Heart right ventricle (tissue), 16 donors: ENCODE measurements around the gene STRN3. TPM values are rescaled to one million over a fixed set of nuclear protein-coding genes. Genes with fewer than 3 reads are reported as not detected.

Experiments
- ATAC-seq, 8 donors: fragments of 200-7000 bp; cut with Tn5 transposase; one replicate each; pipeline ENCODE4 v1.9.1; 2020; ENCODE audit warnings: mild to moderate bottlenecking in 8 of 8, moderate library complexity in 8 of 8, moderate number of reproducible peaks in 1 of 8
- DNase-seq, 2 donors: peaks; one replicate each; pipeline ENCODE4 v3.0.0-alpha.2; 2020
- H3K27ac ChIP-seq, 10 donors: fragments of 200-600 bp; sonication (generic) in 2 of 10; one replicate each; pipeline versions ENCODE4 v1.5.0 to v1.8.0; 2020 to 2022; ENCODE audit warnings: mild to moderate bottlenecking in 3 of 10
- H3K27me3 ChIP-seq, 7 donors: fragments of 200-600 bp; one replicate each; pipeline ENCODE4 v1.8.0; 2021 to 2022; ENCODE audit warnings: mild to moderate bottlenecking in 2 of 7
- H3K36me3 ChIP-seq, 9 donors: fragments of 200-600 bp; sonication (generic) in 1 of 9; one replicate each; pipeline versions ENCODE4 v1.5.0 to v1.8.0; 2020 to 2022; ENCODE audit warnings: mild to moderate bottlenecking in 2 of 9
- H3K4me1 ChIP-seq, 9 donors: fragments of 200-600 bp; sonication (generic) in 1 of 9; one replicate each; pipeline versions ENCODE4 v1.5.0 to v1.8.0; 2020 to 2022; ENCODE audit warnings: mild to moderate bottlenecking in 4 of 9
- H3K4me3 ChIP-seq, 10 donors: fragments of 200-600 bp; sonication (generic) in 2 of 10; one replicate each; pipeline versions ENCODE4 v1.5.0 to v1.8.0; 2020 to 2022; ENCODE audit warnings: mild to moderate bottlenecking in 7 of 10, moderate library complexity in 2 of 10
- H3K9me3 ChIP-seq, 11 donors: fragments of 200-600 bp in 10 of 11; sonication (generic) in 2 of 11; one replicate each; pipeline versions ENCODE4 v1.5.0 to v1.8.0; 2013 to 2022; ENCODE audit warnings: mild to moderate bottlenecking in 2 of 11, control low read depth in 1 of 11, moderate library complexity in 1 of 11
- WGBS, 2 donors: extraction: QIAGEN DNeasy Blood & Tissue Kit; methylation state at CpG; one replicate each; pipeline ENCODE4 v1.1.7; 2013; ENCODE audit warnings: inconsistent platforms in 1 of 2; 5-methylcytosine and 5-hydroxymethylcytosine counted together
- intact Hi-C, 10 donors: fragments of 100-400 bp; cut with DNase I; formaldehyde crosslinking; loops; one replicate each; pipeline versions ENCODE4 v1.11.1 to v1.14.2; 2022
- polyA plus RNA-seq, 2 donors: library from polyadenylated mRNA; stranded (reverse); fragments of 200-250 nt; gene quantifications; one replicate each; pipeline ENCODE4 v1.2.3, GENCODE V29; 2013
- total RNA-seq, 10 donors: library from RNA; stranded (reverse); fragmentation: NEBNext Ultra II Directional in 3 of 10; extraction: Animal tissue kit (Norgen Biotek cat#: 25700) in 3 of 10; gene quantifications; one replicate each; pipeline versions ENCODE4 v1.2.1 to v1.2.4, GENCODE V29; 2021 to 2023
- TF ChIP-seq, protein P1 (sequence below), 9 donors: fragments of 200-600 bp; sonication (generic) in 2 of 9; IDR thresholded peaks; one replicate each; pipeline versions ENCODE4 v1.5.0 to v1.8.0; 2021 to 2022; ENCODE audit warnings: antibody characterized with exemption in 9 of 9, mild to moderate bottlenecking in 5 of 9, moderate library complexity in 1 of 9
- donor health status: Arrhythmogenic right ventricular cardiomyopathy.
- donor health status: ischemic (EF 13 %, LVEDD 7.1; RV severe dilation, severe dysfunction).
- donor health status: healthy with polysubstance abuse.
- donor health status: DM: no; HTN: yes; CAD: no.
- donor health status: DM: no; HTN: no; CAD: no.
- donor health status: ischemic (EF 25% LVEDD 6.9; RV normal size, moderate dysfunction).
- donor health status: ischemic (EF 25% LVEDD 5.7; RV mildly dilated, moderate dysfunction).
- donor health status: healthy.
- donor health status: DM: yes; HTN: yes; CAD: no.
- donor health status: Ischemic cardiomyopathy.
- donor health status: ischemic (EF 35%, LVEDD 5.7; RV mildly dilated, moderate dysfunction).
- donor health status: nonischemic (EF 11% LVEDD 7.7; RV severe dilation, severe dysfunction).
- donor health status: DM: yes; HTN: yes; CAD: no.
- donor health status: PGD.
- donor health status: ischemic (EF 29% LVEDD 5.4; RV normal size, mild dysfunction).
- donor health status: nonischemic (EF 23%, LVEDD 6.1; RV moderate dilation, normal function).

STRN3 gene
- total and polyA plus RNA-seq, 12 donors: 10.5 to 60.4 (median 50.2) TPM

DNA sequence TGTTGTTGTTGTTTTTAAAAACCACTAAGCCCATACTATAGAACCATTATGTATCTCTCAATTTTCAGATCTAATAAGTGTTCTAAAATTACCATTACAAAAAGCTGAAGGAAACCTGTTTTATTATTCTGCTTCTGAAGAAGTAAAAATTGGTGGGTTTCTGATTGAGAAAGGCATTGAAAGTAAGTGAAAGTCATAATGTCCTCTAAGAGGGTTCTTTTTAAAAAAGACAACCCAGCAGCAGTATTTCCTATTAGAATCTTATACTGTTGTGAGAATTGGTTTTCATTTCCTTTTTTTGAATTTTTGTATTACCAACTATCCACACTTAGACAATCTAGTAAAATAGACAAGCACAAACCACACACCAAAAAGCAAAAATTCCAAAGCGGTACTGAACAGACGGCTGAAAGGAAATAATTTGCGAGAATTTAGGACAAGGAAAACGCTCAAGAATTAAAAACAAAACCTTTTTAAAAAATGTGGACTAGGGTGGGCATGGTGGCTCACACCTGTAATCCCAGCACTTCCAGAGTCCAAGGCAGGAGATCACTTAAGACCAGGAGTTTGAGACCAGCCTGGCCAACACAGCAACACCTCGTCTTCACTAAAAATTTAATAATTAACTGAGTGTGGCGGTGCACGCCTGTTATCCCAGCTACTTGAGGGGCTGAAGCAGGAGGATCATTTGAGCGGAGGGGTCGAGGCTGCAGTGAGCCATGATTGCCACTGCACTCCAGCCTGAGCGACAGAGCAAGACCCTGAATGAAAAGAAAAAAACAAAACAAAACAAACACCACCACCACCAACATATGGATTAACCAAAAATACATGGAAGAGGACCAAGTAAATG lies 67.4 kb downstream of the STRN3 start:
- ATAC-seq: no peak
- peaks cover 0 to 19% (median 8%) of the 10 kb centered on the region in 9 donors for H3K4me1 ChIP-seq
- no peaks in the 10 kb centered on the region for H3K9me3 ChIP-seq
- WGBS, 2 donors: 93 to 94% methylated on average over 10 of the region's 10 CpGs
- H3K36me3 ChIP-seq: peaks cover 0 to 32% (median 0%) of the 10 kb centered on the region in 9 donors
- no peak overlapping the region for H3K4me3 ChIP-seq
- DNase-seq: no peak
- intact Hi-C loops: no loop called here
- TF ChIP-seq, protein P1, sequence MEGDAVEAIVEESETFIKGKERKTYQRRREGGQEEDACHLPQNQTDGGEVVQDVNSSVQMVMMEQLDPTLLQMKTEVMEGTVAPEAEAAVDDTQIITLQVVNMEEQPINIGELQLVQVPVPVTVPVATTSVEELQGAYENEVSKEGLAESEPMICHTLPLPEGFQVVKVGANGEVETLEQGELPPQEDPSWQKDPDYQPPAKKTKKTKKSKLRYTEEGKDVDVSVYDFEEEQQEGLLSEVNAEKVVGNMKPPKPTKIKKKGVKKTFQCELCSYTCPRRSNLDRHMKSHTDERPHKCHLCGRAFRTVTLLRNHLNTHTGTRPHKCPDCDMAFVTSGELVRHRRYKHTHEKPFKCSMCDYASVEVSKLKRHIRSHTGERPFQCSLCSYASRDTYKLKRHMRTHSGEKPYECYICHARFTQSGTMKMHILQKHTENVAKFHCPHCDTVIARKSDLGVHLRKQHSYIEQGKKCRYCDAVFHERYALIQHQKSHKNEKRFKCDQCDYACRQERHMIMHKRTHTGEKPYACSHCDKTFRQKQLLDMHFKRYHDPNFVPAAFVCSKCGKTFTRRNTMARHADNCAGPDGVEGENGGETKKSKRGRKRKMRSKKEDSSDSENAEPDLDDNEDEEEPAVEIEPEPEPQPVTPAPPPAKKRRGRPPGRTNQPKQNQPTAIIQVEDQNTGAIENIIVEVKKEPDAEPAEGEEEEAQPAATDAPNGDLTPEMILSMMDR (IDR thresholded peaks at IDR 0.05): no peak
- no peaks in the 10 kb centered on the region for H3K27me3 ChIP-seq
- H3K27ac ChIP-seq: no peak overlapping the region

DNA sequence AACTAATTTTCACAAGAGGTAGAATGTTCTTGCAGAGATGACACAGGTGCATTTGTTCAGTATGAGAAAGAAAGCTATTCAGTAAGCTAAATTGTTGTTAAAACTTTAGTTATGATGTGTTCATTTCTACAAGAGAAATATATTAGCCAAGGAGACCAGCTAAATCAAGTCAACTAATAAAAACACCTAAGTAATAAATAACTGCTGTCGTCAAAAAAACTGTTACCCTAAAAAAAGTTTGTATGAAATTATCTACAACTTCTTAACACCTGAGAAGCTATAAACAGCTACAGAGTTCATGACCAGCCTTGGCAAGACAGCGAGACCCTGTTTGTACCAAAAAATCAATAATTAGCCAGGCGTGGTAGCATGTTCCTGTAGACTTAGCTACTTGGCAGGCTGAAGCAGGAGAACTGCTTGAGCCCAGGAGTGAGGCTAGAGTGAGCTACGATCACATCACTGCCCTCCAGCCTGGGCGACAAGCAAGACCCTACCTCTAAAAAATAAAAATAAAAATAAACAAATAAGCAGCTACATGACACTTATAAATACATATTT lies 68.3 kb downstream of the STRN3 start:
- Histone ChIP-seq H3K4me1 (peaks cover 0 to 19% (median 8%) of the 10 kb centered on the region in 9 donors), H3K9me3 (no peaks in the 10 kb centered on the region), H3K4me3 (no peak overlapping the region), H3K27ac (no peak overlapping the region), H3K27me3 (no peaks in the 10 kb centered on the region), H3K36me3 (peaks cover 0 to 38% (median 4%) of the 10 kb centered on the region in 9 donors)
- intact Hi-C loops: no loop called here
- TF ChIP-seq, protein P1 (IDR thresholded peaks at IDR 0.05): no peak
- no peak for DNase-seq
- ATAC-seq: peak in 3 of 8 donors; percentile 38 to 62 (median 45)
- 75 to 77% methylated on average over 5 of the region's 5 CpGs for WGBS, 2 donors

DNA sequence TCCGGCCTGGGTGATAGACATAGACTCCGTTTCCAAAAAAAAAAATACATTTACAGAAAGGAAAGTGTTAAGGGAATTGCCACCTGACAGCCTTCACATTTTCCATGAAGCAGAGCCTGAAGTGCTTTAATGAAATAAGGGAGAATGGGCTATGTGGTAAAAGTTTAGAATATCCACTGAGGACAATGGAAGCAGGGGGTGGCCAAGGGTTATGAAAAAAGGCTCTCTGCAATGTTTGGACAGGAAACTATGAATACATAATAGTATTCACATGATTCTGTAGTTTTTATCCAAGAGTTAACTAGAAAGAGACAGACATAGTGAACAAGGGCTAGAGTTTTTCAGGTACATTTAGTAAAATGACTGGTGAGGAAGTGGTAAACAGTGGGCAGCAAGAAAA lies 76.5 kb downstream of the STRN3 start:
- Histone ChIP-seq H3K27ac (no peak overlapping the region), H3K4me1 (no peaks in the 10 kb centered on the region), H3K36me3 (peaks cover 0 to 100% (median 24%) of the 10 kb centered on the region in 9 donors), H3K27me3 (no peaks in the 10 kb centered on the region), H3K4me3 (no peak overlapping the region), H3K9me3 (no peaks in the 10 kb centered on the region)
- WGBS, 2 donors: 98 to 100% methylated on average over 2 of the region's 2 CpGs
- DNase-seq (no peak), ATAC-seq (no peak)
- TF ChIP-seq, protein P1 (IDR thresholded peaks at IDR 0.05): no peak
- intact Hi-C loops: no loop called here

DNA sequence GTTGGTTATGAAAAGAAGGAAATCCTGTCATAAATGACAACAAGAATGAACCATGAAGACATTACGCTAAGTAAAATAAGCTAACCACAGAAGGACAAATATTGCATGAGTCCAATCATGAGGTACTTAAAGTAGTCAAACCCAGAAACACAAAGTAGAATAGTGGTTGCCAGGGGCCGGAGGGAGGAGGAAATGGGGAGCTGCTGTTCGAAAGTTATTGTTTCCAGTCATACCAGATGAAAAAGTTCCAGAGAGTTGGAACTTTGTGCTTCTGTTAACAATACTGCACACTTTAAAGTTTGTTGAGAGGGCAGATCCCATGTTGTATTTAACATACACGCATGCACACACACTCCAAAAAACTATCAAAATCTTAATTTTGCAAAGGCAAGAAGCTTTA lies 82.5 kb downstream of the STRN3 start:
- DNase-seq (no peak), ATAC-seq (no peak)
- 87 to 92% methylated on average over 4 of the region's 4 CpGs for WGBS, 2 donors
- peaks cover 0 to 86% (median 20%) of the 10 kb centered on the region in 9 donors for H3K36me3 ChIP-seq
- H3K9me3 ChIP-seq: no peaks in the 10 kb centered on the region
- no peak overlapping the region for H3K27ac ChIP-seq
- TF ChIP-seq, protein P1 (IDR thresholded peaks at IDR 0.05): no peak
- intact Hi-C loops: no loop called here
- no peak overlapping the region for H3K4me3 ChIP-seq
- peaks cover 0 to 23% (median 2%) of the 10 kb centered on the region in 9 donors for H3K4me1 ChIP-seq
- no peaks in the 10 kb centered on the region for H3K27me3 ChIP-seq
